Ureter (tissue), 1 donor: ENCODE results near the gene CLK4. TPM values are rescaled to one million over a fixed set of nuclear protein-coding genes. Genes with fewer than 3 reads are reported as not detected.
A peak's percentile ranks its signal among the peaks of the same experiment; 100 is the strongest.

Source experiments
- DNase-seq: peaks from one replicate; pipeline ENCODE4 v3.0.0-alpha.2; 2020; ENCODE audit warnings: low spot score
- total RNA-seq: library from RNA; stranded (reverse); gene quantifications from one replicate; pipeline ENCODE4 v1.2.4, GENCODE V29; 2023
- donor health status: DM: yes; HTN: yes; CAD: no.

CLK4 gene
- total RNA-seq, 1 donor from 2014 or later, result 30.5 TPM

DNA sequence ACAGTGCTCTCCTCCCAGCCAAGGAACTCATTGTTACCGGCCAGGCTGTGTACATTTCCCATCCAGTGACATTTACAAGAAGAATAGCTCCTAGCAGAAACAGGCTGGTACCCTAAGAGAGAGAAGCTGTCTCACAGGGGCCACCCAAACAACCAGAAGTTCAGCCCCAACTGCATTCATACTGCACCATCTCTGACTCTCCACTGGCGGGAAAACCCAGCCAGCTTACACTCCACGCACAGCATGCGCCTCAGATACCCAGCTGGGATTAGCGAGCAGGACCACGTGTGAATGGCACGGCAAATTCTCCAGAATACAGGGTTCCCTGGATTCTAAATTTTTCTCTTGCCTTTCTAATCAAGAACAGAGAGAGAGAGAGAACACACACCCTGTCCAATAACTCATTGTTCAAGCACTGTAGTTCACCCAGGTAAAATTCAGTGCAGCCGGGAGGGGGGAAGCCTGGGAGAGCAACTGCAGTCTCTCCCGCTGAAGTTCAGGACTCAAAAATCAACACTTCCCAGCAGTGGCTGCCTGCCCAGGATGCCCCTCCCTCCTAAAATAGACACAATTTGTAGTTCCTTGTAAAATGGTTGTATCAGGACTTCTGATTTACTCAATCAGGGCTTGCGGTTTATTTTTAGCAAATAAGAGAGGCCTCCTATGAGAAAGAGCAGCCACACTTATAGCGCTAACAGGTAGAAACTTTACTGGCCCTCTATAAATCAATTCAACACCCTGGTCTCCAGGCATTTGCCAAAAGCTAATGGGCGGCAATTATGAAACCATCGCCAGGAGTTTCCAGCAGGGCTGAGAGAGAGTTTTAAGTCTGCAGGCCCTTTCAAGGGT, 38.9 kb downstream of the CLK4 start:
- no peak for DNase-seq

DNA sequence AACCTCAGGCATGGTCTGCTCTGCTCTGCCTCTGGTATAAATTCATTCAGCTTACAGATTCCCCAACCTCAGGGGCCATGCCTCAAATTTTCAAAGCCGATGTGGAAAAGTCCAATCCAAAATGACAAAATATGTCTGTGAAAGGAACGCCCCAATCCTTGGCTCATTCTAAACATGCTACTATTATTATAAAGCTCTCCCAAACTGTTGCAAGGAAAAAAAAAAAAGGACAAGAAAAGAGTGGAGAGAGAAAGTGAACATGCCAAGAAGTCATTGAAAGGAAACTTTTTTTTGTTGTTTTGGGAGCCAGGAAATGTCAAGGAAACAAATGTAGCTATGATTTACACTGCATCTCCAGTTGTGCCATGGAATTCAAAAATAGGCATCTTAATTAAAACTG, 40.5 kb downstream of the CLK4 start:
- DNase-seq, result no peak

DNA sequence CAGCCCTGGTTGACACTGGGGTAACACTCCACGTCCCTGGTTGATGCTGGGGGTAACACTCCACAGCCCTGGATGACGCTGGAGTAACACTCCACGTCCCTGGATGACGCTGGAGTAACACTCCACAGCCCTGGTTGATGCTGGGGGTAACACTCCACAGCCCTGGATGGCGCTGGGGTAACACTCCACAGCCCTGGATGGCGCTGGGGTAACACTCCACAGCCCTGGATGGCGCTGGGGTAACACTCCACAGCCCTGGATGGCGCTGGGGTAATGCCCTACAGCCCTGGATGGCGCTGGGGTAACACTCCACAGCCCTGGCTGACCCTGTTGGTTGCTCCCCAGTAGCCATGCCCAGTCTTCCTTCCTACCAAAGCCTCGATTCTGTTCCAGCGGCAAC, 41.4 kb downstream of the CLK4 start:
- DNase-seq, result peak; percentile 65

DNA sequence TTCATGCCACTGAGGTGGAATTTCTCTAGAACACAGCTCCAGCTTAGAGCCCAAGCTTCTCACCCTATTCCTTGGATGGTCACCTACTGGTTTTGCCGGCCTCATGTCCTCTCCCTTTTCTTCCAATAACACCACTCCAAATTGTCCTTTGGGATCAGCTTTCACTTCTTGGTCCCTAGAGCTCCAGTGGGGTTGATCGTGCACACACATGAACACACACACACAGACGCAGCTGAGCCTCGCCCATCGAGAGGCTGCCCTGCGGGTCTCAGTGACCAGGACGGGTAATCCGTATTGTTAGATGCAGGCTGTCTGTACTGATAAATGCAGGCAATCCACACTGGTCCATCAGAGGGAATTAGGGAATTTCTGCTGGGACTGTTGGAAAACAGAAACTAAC, 43.6 kb downstream of the CLK4 start:
- DNase-seq, result no peak

DNA sequence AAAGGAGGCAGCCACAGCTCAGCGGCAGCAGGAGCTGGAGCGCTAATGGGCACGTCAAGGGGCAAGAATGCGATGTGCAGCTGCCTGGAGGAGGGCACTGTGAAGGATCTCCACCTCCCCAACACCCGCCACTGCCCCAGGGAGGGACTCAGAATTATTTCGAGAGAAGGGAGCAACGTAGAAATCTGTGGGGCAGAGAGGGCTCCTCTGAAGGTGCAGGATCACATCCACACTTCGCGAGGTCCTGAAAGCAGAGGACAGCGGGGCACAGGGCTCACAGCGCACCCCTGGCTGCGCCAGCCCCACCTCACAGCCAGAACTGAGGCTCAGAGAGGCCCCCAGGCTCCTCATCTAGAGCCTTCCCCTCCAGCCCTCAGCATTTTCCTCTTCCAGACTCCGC, 44.6 kb downstream of the CLK4 start:
- no peak for DNase-seq

DNA sequence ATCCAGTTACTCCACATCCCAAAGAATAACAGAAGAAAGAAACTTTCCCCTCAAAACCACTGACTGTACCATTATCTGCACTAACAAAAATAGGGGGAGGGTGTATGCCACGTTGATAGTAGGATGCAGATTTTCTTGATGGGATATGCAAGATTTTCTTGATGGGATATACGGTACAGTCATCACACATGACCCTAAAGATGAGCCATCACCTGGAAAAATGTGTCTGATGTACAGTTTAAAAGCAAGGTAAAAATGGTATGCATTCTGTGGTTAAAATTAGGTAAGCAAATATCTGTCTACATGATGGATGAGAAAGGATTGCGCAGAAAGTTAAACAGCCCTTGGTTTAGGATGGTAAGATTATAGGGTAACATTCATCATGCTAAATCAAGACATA, 45.2 kb downstream of the CLK4 start:
- no peak for DNase-seq

DNA sequence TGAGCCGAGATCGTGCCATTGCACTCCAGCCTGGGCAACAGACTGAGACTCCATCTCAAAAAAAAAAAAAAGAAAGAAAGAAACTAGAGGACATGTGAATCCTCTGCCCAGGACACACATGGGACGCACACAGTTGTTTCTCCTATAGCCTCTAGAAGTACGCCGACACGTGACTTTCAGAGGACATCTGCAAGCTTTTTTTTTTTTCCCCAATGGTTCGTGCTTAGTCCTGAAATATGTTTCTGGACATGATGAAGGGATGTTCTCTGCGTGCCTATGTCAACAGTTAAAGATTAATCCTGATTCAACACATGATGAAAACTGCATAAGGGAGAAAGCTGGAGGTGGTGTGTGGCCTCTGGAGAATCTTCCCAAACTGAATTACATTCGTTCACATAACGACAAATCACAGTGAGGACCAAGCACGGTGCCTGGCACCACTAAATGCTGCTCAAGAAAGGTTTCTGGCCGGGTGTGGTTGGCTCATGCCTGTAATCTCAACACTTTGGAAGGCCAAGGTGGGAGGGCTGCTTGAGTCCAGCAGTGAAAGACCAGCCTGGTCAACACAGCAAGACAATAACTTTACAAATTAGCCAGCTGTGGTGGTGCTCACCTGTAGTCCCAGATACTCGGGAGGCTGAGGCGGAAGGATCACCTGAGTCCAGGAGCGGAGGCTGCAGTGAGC, 46.4 kb downstream of the CLK4 start:
- no peak for DNase-seq

DNA sequence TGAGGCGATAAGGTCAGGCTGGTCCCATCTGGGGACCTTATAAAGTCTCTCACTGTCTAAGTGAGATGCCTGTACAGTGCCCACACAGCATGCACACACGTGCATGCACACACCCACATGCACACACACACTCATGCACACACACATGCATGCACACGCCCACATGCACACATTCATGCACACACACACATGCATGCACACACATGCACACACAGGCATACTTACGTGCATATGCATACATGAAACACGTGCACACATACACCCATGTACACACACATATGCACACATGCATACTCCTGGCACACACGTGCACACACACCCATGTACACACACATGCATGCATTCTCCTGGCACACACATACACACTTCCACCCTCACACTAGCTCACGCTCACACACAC, 48.9 kb downstream of the CLK4 start:
- DNase-seq, result peak; percentile 13

DNA sequence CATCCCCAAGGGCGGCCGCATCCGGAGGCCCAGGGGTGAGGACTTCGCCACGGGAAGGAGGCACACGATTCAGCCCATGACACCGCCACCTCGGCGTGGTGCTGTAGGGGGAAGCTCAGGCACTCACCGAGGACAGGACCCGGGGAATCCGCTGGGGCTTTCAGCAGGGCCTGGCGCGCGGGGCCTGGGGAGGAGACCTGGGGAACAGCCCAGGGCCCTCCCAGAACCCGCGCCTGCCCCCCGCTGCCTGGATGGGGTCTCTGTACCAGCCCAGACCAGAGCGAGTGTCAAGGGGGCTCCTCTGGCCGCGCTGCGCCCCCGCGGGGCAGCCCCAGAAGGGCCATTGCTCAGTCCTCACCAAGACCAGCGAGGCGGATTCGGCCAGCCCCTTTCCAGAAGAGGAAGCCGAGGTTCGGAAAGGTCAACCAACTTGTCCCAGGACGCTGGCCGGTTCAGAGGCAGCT, 49.4 kb downstream of the CLK4 start:
- peak; percentile 26 for DNase-seq

DNA sequence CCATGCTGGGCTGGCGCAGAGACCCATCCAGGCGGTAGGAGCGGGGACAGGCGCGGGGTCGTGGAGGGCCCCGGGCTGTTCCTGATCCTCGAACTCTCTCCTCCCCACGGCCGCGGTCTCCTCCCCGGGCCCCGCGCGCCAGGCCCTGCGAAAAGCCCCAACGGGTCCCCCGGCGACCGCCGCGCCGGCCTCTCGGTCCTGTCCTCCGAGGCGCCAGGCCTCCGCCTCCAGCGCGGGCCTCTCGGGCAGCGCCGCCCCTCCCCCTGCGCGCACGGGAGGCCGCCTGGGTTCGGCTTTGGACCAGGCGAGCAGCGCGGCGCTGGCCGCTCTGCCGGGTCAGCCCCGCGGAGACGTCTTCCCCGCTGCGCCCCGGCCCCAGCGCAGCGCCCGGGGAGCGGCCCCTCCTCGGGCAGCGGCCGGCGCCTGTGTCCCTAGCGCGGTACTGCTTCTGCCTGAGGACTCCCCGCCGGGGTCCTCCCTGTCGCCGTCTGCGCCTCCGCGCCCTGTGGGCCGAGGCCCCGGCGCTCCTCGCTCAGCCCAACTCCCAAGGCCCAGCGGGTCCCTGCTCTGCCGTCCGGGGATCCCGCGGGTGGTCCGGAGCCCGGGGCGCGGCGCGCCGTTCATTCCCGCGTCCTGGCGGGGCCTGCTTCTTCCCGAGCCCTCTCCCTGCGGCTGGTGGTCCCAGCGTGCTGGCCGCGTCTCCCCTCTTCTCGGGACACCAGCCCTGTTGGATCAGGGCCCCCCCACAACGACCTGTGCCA, 50.1 kb downstream of the CLK4 start:
- peak; percentile 36 for DNase-seq

DNA sequence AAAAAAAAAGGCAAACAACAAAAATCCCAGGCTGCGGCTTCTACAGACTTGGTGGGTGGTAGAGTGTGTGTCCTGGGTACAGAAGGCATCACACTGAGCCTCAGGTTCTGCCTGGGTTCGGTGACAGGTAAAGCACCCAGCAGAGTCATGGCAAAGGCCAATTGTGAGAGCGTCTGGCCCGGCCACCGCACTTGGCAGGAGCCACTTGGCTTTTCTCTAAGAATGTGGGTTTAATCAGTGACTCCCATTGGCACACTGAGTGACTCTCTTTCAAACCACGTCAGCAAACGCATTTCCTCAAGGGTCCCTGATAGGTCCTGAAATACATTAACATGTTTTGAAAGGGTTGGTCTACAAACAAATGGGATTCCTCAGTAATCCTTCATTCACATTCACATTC, 53.6 kb downstream of the CLK4 start:
- DNase-seq, result no peak

DNA sequence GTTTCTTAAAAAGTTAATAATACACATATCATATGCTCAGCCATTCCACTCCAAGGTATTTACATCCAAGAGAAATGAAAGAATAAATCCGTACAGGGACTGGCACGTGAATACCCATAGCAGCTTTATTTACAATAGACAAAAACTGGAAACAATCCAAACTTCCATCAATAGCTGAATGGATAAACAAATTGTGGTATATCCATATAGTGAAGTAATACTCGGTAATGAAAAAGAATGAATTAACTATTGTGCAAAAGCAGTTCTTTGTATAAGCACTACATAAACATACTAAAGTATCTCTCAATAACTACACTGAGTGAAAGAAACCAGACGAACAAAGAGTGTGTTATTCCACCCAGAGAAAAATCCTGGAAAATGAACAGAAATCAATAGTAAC, 54.2 kb downstream of the CLK4 start:
- no peak for DNase-seq

DNA sequence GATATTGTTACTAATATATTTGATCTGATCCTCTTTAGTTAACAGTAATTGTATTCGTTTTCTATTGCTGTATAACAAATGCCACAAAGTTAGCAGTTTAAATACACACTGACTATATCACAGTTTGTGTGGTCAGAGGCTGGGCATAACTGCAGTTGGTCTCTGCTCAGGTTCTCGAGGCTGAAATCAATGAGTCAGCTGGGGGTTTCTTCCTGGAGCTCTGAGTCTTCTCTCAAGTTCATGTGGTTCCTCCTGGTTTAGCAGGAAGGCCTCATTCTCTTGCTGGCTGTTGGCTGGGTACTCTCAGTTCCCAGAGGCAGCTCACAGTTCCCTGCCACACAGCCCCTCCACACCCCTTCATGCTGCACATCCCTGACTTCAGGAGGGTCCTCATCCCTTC, 57.4 kb downstream of the CLK4 start:
- no peak for DNase-seq

DNA sequence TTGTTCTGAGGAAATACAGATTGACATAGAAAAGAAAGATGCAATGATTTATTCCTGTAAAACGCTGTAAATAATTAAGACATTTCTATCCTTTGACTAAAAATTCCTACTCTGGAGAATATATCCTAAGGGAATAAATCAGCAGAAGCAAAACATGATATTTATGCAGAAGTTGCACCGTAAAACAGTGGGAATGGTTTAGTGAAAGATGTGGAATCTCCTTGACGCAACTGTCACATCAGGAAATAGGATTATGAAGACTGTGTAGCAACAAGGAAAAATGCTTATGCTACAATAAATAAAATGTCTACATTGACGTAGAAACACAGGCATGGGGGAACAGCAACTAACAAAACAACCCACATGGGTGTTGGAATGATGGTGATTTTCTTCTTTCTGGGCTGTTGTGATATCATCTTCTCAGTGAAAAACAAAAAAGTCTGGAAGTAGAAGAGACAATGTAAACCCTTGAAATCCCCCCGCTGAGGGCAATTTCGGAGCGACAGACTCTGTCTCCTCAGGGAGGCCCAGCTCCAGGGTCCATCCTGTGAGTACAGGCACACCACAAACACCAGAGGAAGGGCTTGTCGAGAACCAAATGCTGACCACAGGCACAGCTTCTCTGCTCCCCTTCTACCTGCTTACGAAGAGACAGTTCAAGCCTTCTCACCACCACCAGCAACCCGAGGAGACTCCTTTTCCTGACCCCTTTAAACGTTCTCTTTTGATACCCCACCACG, 61.9 kb downstream of the CLK4 start:
- DNase-seq, result no peak

DNA sequence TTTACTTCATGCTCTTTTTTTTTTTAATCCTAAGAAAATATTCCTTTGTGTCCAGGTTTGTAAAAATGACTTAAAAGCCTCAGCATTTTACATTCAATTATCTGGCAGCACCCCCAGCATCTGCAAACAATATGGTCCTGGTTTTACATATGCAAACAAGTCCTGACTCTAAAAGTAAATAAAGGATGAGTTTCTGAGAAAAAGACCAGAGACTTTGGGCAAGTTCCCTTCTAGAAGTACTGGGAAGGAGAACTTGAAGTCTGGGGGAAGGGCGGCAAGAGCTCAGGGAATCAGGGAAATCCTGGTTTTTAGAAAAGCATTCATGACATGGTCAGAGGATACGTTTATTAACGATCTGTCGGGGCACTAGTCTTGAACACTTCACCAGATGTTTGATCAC, 62.5 kb downstream of the CLK4 start:
- no peak for DNase-seq

DNA sequence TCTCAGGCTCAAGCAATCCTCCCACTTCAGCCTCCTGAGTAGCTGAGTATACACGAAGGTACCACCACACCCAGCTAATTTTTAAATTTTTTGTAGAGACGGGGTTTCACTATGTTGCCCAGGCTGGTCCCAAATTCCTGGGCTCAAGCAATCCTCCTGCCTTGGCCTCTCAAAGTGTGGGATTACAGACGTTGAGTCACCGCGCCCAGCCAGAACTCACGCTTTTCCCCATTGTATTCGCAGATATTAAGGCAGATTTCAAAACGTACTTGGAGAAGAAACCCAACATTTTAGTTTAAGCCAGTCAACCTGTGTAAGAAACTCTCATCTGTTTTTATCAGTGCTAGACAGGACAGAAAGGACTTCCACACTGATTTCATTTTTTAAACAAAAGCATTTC, 63.2 kb downstream of the CLK4 start:
- no peak for DNase-seq

DNA sequence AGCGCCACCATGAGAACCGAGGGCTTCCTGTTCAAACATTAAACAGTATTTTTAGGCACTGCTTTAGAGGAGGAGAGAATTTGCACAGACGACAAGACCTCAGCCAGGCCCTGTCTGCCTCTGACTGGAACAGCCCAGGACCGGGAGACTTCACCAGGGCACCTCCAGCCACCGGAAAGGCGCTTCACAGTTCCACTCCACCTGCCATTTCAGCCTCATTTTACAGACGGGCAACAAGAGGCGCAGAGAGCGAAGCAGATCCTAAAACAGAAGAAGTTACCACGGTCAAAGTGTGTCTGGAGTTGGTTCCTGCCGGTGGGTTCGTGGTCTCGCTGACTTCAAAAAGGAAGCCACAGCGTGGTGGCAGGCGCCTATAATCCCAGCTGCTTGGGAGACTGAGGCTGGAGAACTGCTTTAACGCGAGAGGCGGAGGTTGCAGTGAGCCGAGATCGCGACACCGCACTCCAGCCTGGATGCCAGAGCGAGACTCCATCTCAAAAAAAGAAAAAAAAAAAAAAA, 65.0 kb downstream of the CLK4 start:
- DNase-seq, result no peak

DNA sequence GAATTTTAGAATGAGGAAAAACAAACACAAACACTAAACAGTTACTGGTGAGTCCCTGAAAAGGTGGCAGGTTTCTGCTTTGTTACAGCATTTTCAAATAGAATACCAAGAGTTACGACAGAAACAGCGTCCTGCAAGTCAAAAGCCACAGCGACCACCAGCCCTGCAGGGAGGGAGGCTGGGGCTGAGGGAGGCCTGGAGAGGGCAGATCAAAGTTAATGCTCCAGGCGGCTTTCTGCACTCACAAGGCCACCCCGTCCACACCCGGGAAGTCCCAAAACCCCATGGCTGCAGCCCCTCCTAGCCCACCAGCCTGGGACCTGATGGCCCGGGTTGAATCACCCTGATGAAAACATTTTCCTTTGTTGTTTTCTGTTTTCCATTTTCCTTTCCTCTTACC, 65.9 kb downstream of the CLK4 start:
- DNase-seq, result no peak

DNA sequence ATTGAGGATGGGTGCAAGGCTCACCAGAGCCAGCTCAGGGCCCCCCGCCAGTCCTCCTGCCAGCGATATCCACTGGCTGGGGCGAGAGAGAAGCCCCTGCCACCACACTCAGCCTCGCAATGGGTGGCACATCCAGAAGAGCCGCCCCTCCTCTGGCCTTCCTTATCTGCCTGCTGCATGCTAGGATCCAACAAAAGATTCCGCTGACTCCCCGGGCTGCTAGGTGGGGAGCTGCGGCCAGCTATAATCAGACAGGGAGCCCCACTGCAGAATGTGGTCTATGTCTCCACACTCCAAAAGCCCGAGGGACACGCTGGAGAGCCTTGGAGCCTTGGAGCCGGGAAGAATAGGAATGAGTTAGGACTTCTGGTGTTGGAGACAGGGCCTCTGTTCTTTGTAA, 69.4 kb downstream of the CLK4 start:
- DNase-seq, result no peak

DNA sequence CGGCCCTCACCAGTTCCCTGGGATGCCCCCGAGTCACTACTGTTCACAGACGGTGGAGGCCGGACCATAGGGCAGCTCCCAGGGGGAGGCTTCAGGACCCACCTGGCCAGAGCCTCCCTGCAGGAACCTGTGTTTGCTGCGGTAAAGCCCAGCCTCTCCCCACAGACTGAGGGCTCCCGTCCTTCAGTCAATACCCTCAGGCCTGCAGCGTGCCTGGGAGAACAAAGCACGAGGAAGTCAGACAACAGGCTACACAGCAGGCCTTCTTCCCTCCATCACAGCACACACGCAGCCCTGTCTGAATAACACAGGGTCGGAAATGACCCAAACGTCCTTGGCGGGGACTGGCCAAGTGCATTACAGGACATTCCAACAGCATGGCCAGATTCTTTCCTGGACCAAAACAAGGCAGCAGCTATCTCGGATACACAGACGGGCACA, 71.1 kb downstream of the CLK4 start:
- no peak for DNase-seq

DNA sequence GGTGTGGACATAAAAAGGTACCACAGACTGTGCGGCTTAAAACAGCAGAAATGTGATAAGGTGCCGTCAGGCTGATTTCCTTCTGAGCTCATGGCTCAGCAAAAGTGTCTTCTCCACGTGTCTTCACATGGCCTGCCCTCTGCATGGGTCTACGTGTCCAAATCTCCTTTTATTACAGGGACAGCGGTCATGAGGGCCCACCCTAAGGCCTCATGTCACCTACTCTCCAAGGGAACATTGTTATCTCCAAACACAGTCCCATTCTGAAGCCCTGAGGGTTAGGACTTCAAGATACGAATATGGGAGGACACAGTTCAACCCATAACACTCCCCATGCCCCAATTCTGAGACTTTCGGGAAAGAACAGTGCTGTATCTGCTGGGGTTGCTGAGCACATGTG, 71.8 kb downstream of the CLK4 start:
- DNase-seq, result no peak

DNA sequence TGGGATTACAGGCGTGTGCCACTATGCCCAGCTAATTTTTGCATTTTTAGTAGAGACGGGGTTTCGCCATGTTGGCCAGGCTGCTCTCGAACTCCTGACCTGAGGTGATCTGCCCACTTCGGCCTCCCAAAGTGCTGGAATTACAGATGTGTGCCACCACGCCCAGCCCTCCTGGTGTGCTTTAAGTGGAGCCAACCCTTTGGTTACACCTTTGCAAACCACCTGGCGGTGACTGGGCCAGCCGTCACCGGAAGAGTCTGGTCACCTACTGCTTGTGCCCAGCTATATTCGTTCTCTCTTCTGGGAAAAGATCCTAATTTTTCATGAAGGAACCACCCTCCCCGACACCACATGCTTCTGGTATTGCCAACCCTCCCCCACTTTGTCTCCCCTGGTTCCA, 72.5 kb downstream of the CLK4 start:
- no peak for DNase-seq
